ENCODE data around the gene SIRT5. TPM values are rescaled to one million over a fixed set of nuclear protein-coding genes. Genes with fewer than 3 reads are reported as not detected.

SIRT5 gene
- total RNA-seq, 1 donor from 2014 or later = 10.2 TPM

Other genes with a start within 250 kb of the SIRT5 start
- 22.8 and 24.0 TPM in 2 replicates for gene TBC1D7, start 246.1 kb upstream of the SIRT5 start, total RNA-seq
- gene GFOD1, start 87.0 kb upstream of the SIRT5 start, total RNA-seq = 2.4 and 2.8 TPM in 2 replicates
- gene NOL7, start 40.7 kb downstream of the SIRT5 start, total RNA-seq = 61.1 and 64.3 TPM in 2 replicates
- 57.3 and 57.6 TPM in 2 replicates for gene RANBP9, start 137.2 kb downstream of the SIRT5 start, total RNA-seq
- gene MCUR1, start 240.0 kb downstream of the SIRT5 start, total RNA-seq = 16.4 and 23.2 TPM in 2 replicates

Measured in T-helper 1 cell treated with Interleukin-12 subunit alpha and Interleukin-12 subunit beta and Interleukin-4 antibody, amounts not matched to agents 30 ng/mL and 1 ng/mL, for 36 hours (primary cell).